HepG2 (cell line): Measurements from ENCODE around the gene ORC3. TPM values are rescaled to one million over a fixed set of nuclear protein-coding genes. Genes with fewer than 3 reads are reported as not detected.
A peak's percentile ranks its signal among the peaks of the same experiment; 100 is the strongest.

Experiments
- ATAC-seq: fragments of 200-7000 bp; cut with Tn5 transposase; 3 replicates; pipeline ENCODE4 v1.9.1; 2020; ENCODE audit warnings: mild to moderate bottlenecking, moderate library complexity
- BruUV-seq: library from RNA; stranded (reverse); fragments of 400-500 nt; replicated peaks from 2 replicates; lab custom pipeline; 2021; lab: Mats Ljungman, UMichigan
- CTCF ChIA-PET: fragments of 300-600 bp; formaldehyde crosslinking; extraction: SDS; loops from one replicate; lab custom pipeline; 2021; ENCODE audit warnings: low total read pairs, inconsistent platforms, low intra/inter-chr PET ratio; lab: Yijun Ruan, JAX
- POLR2A ChIA-PET: fragments of 350-600 bp; sonication (Branson Sonifier 250); formaldehyde crosslinking; loops from one replicate; lab custom pipeline; 2020; ENCODE audit warnings: antibody characterized with exemption, inconsistent platforms; lab: Yijun Ruan, JAX
- DNase-seq: peaks from one replicate; pipeline ENCODE4 v3.0.0-alpha.2; 2015; ENCODE audit warnings: low spot score
- FAIRE-seq: peaks from 3 replicates; lab custom pipeline; 2011; peaks lifted over from hg19 to GRCh38; lab: Jason Lieb, UNC
- H2AFZ ChIP-seq: one replicate; pipeline ENCODE4 v1.6.1; 2011; ENCODE audit warnings: low read length, inconsistent platforms
- H3K27ac ChIP-seq: fragments of 300-600 bp; 3 replicates; pipeline ENCODE4 v1.8.0; 2011; ENCODE audit warnings: mixed run types, mild to moderate bottlenecking, mixed read lengths, low read length, inconsistent platforms; ENCODE audit not compliant: insufficient read depth; ENCODE audit errors: extremely low read length
- H3K27me3 ChIP-seq, 2 experiments: fragments of 200-600 bp in 1 of 2; 2 replicates in 1 of 2; 3 replicates in 1 of 2; pipeline versions ENCODE4 v1.6.0 to v1.8.0; 2011; ENCODE audit warnings: low read length in 2 of 2, mild to moderate bottlenecking in 2 of 2, moderate library complexity in 2 of 2, inconsistent platforms in 1 of 2; ENCODE audit not compliant: insufficient read depth in 2 of 2, control insufficient read depth in 1 of 2
- H3K36me3 ChIP-seq, 2 experiments: fragments of 200-600 bp in 1 of 2; replicated peaks in 1 of 2; 2 replicates in 1 of 2; 3 replicates in 1 of 2; pipeline versions ENCODE4 v1.5.1 to v1.8.0; 2011; ENCODE audit warnings: low read length in 2 of 2, inconsistent platforms in 1 of 2; ENCODE audit not compliant: insufficient read depth in 2 of 2, control insufficient read depth in 1 of 2
- H3K4me1 ChIP-seq: 2 replicates; pipeline ENCODE4 v1.5.1; 2012; ENCODE audit warnings: low read length, inconsistent platforms; ENCODE audit not compliant: insufficient read depth
- H3K4me2 ChIP-seq: 2 replicates; pipeline ENCODE4 v1.6.0; 2011; ENCODE audit warnings: low read depth, low read length, inconsistent platforms
- H3K4me3 ChIP-seq, 3 experiments: fragments of 200-600 bp in 1 of 3; sonication (generic), shearing (Covaris generic) in 1 of 3; replicated peaks in 1 of 3; 2 replicates each; pipeline ENCODE4 v1.5.1; 2011 to 2016; ENCODE audit warnings: low read length in 3 of 3, inconsistent platforms in 2 of 3, low read depth in 2 of 3, mild to moderate bottlenecking in 2 of 3, control low read depth in 1 of 3, mixed read lengths in 1 of 3; ENCODE audit not compliant: insufficient read depth in 1 of 3
- H3K79me2 ChIP-seq: one replicate; pipeline ENCODE4 v1.6.1; 2011; ENCODE audit warnings: low read length, inconsistent platforms; ENCODE audit not compliant: insufficient read depth
- H3K9ac ChIP-seq: 2 replicates; pipeline ENCODE4 v1.6.0; 2011; ENCODE audit warnings: mild to moderate bottlenecking, low read depth, low read length, inconsistent platforms; ENCODE audit not compliant: insufficient read depth
- H3K9me3 ChIP-seq: 2 replicates; pipeline ENCODE4 v1.5.1; 2012; ENCODE audit warnings: mild to moderate bottlenecking, low read length
- H4K20me1 ChIP-seq: 2 replicates; pipeline ENCODE4 v1.6.0; 2011; ENCODE audit warnings: inconsistent platforms, mild to moderate bottlenecking, low read length, moderate library complexity; ENCODE audit not compliant: insufficient read depth
- JUN ChIP-seq: sonication (generic); formaldehyde crosslinking; IDR thresholded peaks from 2 replicates; pipeline ENCODE4 v1.4.0; 2020; ENCODE audit warnings: mild to moderate bottlenecking, missing genetic modification reagents
- NPAS2 ChIP-seq: sonication (generic); formaldehyde crosslinking; IDR thresholded peaks from 2 replicates; pipeline ENCODE4 v1.8.0; 2022; ENCODE audit warnings: mild to moderate bottlenecking, missing genetic modification reagents, borderline replicate concordance
- PHB2 ChIP-seq: fragments of 450-650 bp; IDR thresholded peaks from 2 replicates; pipeline ENCODE4 v1.6.1; 2018; ENCODE audit not compliant: partially characterized antibody
- TRAFD1 ChIP-seq: sonication (generic); formaldehyde crosslinking; IDR thresholded peaks from 2 replicates; pipeline ENCODE4 v1.5.1; 2020; ENCODE audit warnings: missing genetic modification reagents, mild to moderate bottlenecking, borderline replicate concordance
- ZFP90 ChIP-seq: sonication (generic); formaldehyde crosslinking; IDR thresholded peaks from 2 replicates; pipeline ENCODE4 v1.8.0; 2022; ENCODE audit warnings: missing genetic modification reagents, mild to moderate bottlenecking, inconsistent platforms, borderline replicate concordance
- ZNF530 ChIP-seq: sonication (generic); formaldehyde crosslinking; IDR thresholded peaks from 2 replicates; pipeline ENCODE4 v1.5.0; 2020; ENCODE audit warnings: low read depth, mild to moderate bottlenecking, missing genetic modification reagents
- ZNF687 ChIP-seq: sonication (generic); formaldehyde crosslinking; IDR thresholded peaks from 2 replicates; pipeline ENCODE4 v1.5.1; 2020; ENCODE audit warnings: mild to moderate bottlenecking, missing genetic modification reagents, moderate library complexity
- ZNF746 ChIP-seq: sonication (generic); formaldehyde crosslinking; IDR thresholded peaks from 2 replicates; pipeline ENCODE4 v1.8.0; 2022; ENCODE audit warnings: mild to moderate bottlenecking, missing genetic modification reagents
- WGBS: methylation state at CpG from one replicate; pipeline ENCODE4 v1.1.6; 2017; ENCODE audit warnings: low lambda C conversion rate; 5-methylcytosine and 5-hydroxymethylcytosine counted together
- in situ Hi-C: cut with HindIII; loops from 2 replicates; pipeline ENCODE4 v1.10.0; 2017; ENCODE audit warnings: low pct_unique_long_range_greater_than_20kb; ENCODE audit not compliant: extremely low pct_ligation_motif_present
- intact Hi-C: fragments of 100-400 bp; cut with micrococcal nuclease; formaldehyde crosslinking; loops from one replicate; pipeline ENCODE4 v1.10.0; 2022; ENCODE audit not compliant: unreplicated experiment
- polyA plus RNA-seq, 8 experiments: library from polyadenylated mRNA; depleted of rRNA in 3 of 8; stranded (reverse) in 7 of 8; unstranded in 1 of 8; fragments of >200 nt; fragmentation: Illumina TruSeq in 4 of 8; extraction: Trizol in 4 of 8; gene quantifications; 2 replicates each; pipeline versions ENCODE4 v1.2.1 to v1.2.3, GENCODE V29; 2011 to 2016; ENCODE audit warnings: low read depth in 4 of 8, missing spikeins in 1 of 8, mixed read lengths in 1 of 8; ENCODE audit not compliant: insufficient read depth in 1 of 8
- total RNA-seq, 5 experiments: library from RNA; depleted of rRNA; stranded (reverse); fragments of >200 nt; fragmentation: Illumina TruSeq; extraction: Trizol; gene quantifications; 2 replicates each; pipeline ENCODE4 v1.2.3, GENCODE V29; 2016; ENCODE audit warnings: low read depth in 1 of 5

The ORC3 gene
- total and polyA plus RNA-seq, 2 of the 13 experiments (the other 11 are each of a cell fraction or from before 2014, with no cell fraction given), result 21.8 to 43.5 TPM

DNA sequence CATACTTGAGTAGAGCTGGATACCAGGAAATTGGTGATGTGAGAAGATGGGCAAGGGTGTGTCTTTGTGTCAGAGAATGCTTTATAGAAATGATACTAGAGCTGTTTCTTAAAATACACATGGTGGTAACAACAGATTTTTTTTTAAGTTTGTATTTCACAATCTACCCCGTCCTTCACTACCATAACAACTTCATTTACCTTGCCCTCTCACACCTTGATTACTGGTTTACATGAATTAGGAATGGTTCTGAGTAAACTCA, 45.5 kb upstream of the ORC3 start:
- no peaks in the 10 kb centered on the region for H3K79me2 ChIP-seq
- no peaks in the 10 kb centered on the region for H3K27me3 ChIP-seq
- CTCF ChIA-PET, result no interaction called here
- no peak overlapping the region for H2AFZ ChIP-seq
- H3K27ac ChIP-seq, result no peak overlapping the region
- no peak for ATAC-seq
- intact Hi-C loops, result no loop called here
- TSS peak; percentile 15 for BruUV-seq
- H3K4me1 ChIP-seq, result no peaks in the 10 kb centered on the region
- H3K4me2 ChIP-seq, result no peak overlapping the region
- TF ChIP-seq TRAFD1 (CRISPR knock-in tag) (no peak), ZNF687 (CRISPR knock-in tag) (no peak), ZNF530 (no peak), ZFP90 (CRISPR knock-in tag) (no peak), JUN (CRISPR knock-in tag) (no peak), PHB2 (no peak), ZNF746 (no peak), NPAS2 (CRISPR knock-in tag) (no peak)
- in situ Hi-C loops, result no loop called here
- WGBS, result 97% methylated on average over 1 of the region's 1 CpG
- H3K36me3 ChIP-seq, result peaks cover 7 to 73% of the 10 kb centered on the region in 2 experiments
- POLR2A ChIA-PET, result no interaction called here
- no peak overlapping the region for H3K4me3 ChIP-seq
- DNase-seq, result no peak
- no peak for FAIRE-seq
- no peaks in the 10 kb centered on the region for H3K9me3 ChIP-seq
- no peaks in the 10 kb centered on the region for H4K20me1 ChIP-seq
- H3K9ac ChIP-seq, result no peak overlapping the region
